HG03558 (cell line): Measurements from ENCODE around the gene PADI1.

ENCODE experiments used
- ATAC-seq: cut with Tn5 transposase; IDR thresholded peaks from one replicate; pipeline ENCODE4 v1.9.1; 2021; ENCODE audit warnings: moderate number of reproducible peaks; ENCODE audit not compliant: unreplicated experiment; ENCODE audit errors: extremely low read depth

Gene PADI1

GRCh38 chr1:17212487-17213121 is 7.7 kb downstream of the PADI1 start:
- no peak for ATAC-seq

- no peak for ATAC-seq
Observed at GRCh38 chr1:17213148-17213781, 8.3 kb downstream of the PADI1 start.

DNA sequence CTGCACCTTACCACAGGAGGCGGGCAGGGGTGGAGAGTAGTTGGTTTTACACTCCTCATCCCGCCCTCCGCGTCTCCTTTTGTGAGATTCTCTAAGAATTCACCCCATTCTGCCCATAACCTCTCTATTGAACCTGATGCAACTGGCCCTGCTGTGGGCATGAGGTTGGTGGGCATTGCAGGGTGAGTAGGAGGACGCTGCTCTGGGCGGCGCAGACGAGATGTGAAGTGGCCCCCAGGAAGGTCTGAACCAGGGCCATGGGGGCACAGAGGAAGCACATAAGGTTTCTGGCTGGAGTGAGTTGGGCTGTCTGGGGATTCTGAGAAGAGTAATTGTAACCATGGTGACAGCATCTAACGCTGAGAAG is 8.8 kb downstream of the PADI1 start:
- no peak for ATAC-seq

DNA sequence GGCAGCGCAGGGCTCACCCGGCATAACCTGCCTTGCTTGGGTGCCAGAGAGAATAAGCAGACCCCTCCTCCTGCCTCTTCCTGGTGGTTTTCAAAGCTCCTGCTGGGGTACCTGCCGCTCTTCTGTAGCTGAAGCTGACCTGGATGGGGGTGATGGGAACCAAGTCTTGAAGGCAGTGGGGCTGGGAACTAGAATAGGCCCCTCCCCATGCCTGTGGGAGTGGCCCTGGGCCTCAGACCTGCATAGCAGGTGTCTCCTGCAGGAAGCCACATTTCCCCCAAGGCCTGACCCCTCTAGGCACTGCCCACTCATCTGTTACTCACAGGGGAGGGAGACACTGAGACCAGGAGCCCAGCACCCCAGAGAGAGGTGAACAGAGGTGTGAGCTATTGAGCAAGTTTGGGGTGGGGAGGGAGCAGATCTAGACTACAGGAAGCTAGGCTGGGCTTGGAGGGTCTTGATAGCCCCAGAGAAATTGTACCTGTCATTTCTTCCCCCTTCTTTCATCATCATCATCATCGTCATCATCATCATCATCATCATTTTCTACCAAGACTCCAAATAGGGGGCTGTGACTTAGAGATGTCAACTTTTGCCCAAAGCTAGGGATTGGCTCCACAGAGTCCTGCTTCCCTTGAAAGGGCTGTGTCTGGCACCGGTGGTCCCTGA is 10.1 kb downstream of the PADI1 start:
- ATAC-seq = no peak

DNA sequence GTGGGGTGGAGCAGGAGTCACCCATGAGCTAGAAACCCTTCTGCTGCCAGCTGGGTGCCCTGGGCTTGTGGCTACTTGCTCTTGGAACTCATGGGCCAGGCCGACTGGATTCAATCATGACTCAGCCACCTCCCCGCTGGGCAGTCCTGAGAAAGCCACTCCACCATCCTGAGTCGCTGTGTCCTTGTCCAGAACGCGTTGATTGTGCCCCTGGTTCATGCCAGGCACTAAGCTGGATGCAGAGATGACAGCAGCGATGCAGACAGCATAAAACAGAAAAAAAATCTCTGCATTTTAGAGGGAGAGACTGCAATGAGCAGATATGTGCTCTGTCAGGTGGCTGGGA is 10.6 kb downstream of the PADI1 start:
- no peak for ATAC-seq

GRCh38 chr1:17216078-17216477 is 11.2 kb downstream of the PADI1 start:
- ATAC-seq = no peak

DNA sequence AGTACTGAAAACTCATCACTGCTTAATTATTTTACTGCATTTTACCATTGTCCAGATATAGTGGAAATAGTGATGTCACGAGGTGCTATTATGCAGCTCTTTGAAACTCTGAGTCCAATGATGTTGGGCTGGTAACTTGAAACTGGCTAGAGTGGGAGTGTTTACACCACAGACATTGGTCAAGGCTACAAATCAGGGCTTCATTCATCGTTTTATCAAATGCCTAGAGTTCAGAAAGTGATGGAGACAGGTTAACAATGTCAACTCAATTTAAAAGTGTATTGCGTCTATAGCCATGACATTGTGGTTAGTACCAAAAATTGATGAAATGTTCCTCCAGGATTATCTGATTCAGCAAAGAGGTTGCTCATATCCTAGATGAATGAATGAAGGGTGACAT is 12.7 kb downstream of the PADI1 start:
- no peak for ATAC-seq

DNA sequence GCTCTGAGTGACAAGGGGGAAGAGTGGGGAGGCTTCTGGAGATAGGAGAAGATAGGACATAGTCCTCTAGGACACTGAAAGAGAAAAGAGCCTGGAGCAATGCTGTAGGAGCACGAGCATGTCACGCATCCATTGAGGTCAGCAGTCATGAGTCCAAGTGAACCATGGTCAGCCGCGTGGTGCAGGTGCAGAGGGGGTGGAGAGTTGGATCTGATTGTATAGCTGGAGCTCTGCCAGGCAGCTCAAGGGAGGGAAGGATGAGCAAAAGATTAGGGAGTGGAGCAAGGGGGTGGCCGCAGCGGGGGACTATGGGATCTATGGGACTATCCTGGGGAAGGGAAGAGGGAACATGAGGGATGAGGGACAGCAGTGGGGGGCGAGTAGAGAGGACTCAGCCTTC is 14.0 kb downstream of the PADI1 start:
- ATAC-seq = no peak

DNA sequence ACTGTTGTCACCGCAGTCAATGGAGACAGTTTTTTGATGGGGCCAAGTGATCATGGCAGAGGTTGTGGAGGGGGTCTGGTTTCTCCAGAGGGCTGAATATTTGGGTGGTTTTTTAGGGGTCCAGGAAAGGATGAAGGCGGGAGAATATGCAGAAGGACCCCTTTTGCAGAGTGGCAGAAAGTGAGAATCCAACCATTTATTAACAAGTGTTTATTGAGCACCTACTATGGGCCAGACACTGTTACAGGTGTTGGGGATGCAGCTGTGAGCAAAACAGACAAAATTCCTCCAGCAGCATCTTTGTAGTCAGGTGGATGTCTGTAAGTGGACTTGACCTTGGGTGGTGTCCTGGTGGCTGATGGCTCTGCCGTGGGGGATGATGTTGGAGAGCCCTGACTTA is 15.4 kb downstream of the PADI1 start:
- no peak for ATAC-seq

- no peak for ATAC-seq
Observed at GRCh38 chr1:17222557-17222956, 17.6 kb downstream of the PADI1 start.

GRCh38 chr1:17224434-17224833 is 19.5 kb downstream of the PADI1 start:
- ATAC-seq = no peak

GRCh38 chr1:17225140-17225539 is 20.2 kb downstream of the PADI1 start:
- ATAC-seq = no peak

DNA sequence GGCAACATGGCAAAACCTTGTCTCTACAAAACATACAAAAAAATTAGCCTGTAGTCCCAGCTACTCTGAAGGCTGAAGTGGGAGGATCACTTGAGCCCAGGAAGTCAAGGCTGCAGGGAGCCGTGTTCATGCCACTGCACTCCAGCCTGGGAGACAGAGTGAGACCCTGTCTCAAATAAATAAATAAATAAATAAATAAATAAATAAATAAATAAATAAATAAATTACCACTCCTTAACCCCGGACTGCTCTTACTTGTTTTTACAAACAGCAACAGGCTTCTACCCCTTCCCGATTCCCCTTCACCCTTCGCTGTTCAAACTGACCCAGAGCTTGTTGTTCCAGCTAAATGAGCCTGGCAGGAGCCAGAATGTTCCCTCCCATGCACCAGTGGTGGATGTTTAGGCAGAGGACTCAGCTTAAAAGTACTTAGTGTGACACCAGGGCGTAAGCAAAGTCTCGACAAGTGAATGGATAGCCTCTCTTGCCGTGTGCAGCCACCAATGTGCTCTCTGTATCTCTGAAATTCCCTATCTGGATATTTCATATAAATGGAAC is 22.5 kb downstream of the PADI1 start:
- no peak for ATAC-seq

GRCh38 chr1:17228619-17229018 is 23.7 kb downstream of the PADI1 start:
- ATAC-seq = no peak

- no peak for ATAC-seq
Observed at GRCh38 chr1:17229379-17229778, 24.5 kb downstream of the PADI1 start.

GRCh38 chr1:17230106-17230505 is 25.2 kb downstream of the PADI1 start:
- ATAC-seq = no peak

DNA sequence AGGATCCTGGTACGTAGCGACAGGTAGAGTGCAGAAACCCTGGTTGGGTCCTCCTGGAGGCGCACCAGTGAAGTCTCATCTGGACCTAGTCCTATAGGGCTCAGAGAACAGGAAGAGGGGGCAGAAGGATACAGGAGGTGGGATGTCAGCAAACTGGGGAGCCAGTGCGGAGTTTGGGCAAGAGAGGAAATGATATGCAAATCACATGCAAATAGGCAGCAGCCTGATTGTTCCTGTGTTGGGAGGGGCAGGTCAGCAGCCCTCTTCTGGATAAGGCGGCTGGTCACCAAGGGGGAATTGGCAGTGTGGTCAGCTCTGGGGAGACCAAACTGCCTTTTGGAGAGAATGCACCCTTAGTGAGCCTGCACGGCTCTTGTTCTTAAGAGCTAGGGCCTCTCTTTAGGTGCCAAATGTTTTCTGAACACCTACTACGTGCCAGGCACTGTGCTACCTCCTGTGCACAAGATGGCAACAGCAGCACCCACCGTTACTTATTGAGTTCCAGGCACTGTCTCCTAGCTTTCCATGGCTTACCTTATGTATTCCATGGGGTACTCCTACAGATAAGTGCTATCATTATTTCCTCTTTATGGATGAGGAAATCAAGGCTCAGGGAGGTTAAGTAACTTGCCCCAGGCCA is 25.9 kb downstream of the PADI1 start:
- no peak for ATAC-seq

GRCh38 chr1:17232759-17233661 is 28.1 kb downstream of the PADI1 start:
- no peak for ATAC-seq

GRCh38 chr1:17233675-17234320 is 28.9 kb downstream of the PADI1 start:
- no peak for ATAC-seq

- ATAC-seq = no peak
Observed at GRCh38 chr1:17234405-17234804, 29.5 kb downstream of the PADI1 start.
